ENCODE measurements around the gene HSPA2. TPM values are rescaled to one million over a fixed set of nuclear protein-coding genes. Genes with fewer than 3 reads are reported as not detected.

Gene HSPA2
- total and polyA plus RNA-seq, 2 of the 13 experiments (the other 11 are each of a cell fraction or from before 2014, with no cell fraction given) = 0.15 to 0.27 TPM

GRCh38 chr14:64510825-64511671, 29.5 kb upstream of the HSPA2 start (continued):
- TF ChIP-seq MBNL3 (CRISPR knock-in tag; conservative IDR thresholded peaks at IDR 0.05) = no peak
- TF ChIP-seq PRDM15 (CRISPR knock-in tag; IDR thresholded peaks at IDR 0.05) = no peak
- peak; percentile 83 for TF ChIP-seq CTCF (CRISPR knock-in tag; IDR thresholded peaks at IDR 0.05)
- no peak for TF ChIP-seq MXD1 (CRISPR knock-in tag; IDR thresholded peaks at IDR 0.05)
- TF ChIP-seq HINFP (CRISPR knock-in tag; IDR thresholded peaks at IDR 0.05; ENCODE audit: low read depth) = no peak
- no peak for TF ChIP-seq ZSCAN30 (CRISPR knock-in tag; IDR thresholded peaks at IDR 0.05)
- TF ChIP-seq GMEB2 (CRISPR knock-in tag; IDR thresholded peaks at IDR 0.05; ENCODE audit: low read depth) = no peak
- no peak for TF ChIP-seq ZBTB42 (CRISPR knock-in tag; IDR thresholded peaks at IDR 0.05)
- TF ChIP-seq ZNF451 (CRISPR knock-in tag; IDR thresholded peaks at IDR 0.05) = no peak
- TF ChIP-seq TBL1XR1 (IDR thresholded peaks at IDR 0.05; ENCODE audit: borderline replicate concordance, low read length, partially characterized antibody) = no peak
- no peak for TF ChIP-seq ZNF558 (CRISPR knock-in tag; IDR thresholded peaks at IDR 0.05; ENCODE audit: borderline replicate concordance)
- no peak for TF ChIP-seq ZNF230 (CRISPR knock-in tag; IDR thresholded peaks at IDR 0.05)
- no peak for TF ChIP-seq NFE2 (CRISPR knock-in tag; IDR thresholded peaks at IDR 0.05)
- no peak for TF ChIP-seq HCFC1 (IDR thresholded peaks at IDR 0.05; ENCODE audit: low read depth, low read length)
